T-helper 1 cell treated with Interleukin-12 subunit alpha and Interleukin-12 subunit beta and Interleukin-4 antibody, amounts not matched to agents 30 μg/mL and 1 μg/mL, for 36 hours (primary cell): ENCODE measurements around the gene SLC22A16.

Experiments used
- H3K27ac Mint-ChIP-seq: one replicate; pipeline ENCODE4 v1.8.0; 2021; ENCODE audit warnings: mild to moderate bottlenecking, mixed read lengths
- H3K27me3 Mint-ChIP-seq: one replicate; pipeline ENCODE4 v1.8.0; 2021; ENCODE audit warnings: low read depth, mixed read lengths
- H3K36me3 Mint-ChIP-seq: one replicate; pipeline ENCODE4 v1.8.0; 2021; ENCODE audit warnings: low read depth, mixed read lengths
- H3K4me1 Mint-ChIP-seq: one replicate; pipeline ENCODE4 v1.8.0; 2021; ENCODE audit warnings: low read depth, mixed read lengths
- H3K4me3 Mint-ChIP-seq: one replicate; pipeline ENCODE4 v1.8.0; 2021; ENCODE audit warnings: mild to moderate bottlenecking, moderate library complexity, mixed read lengths
- H3K9me3 Mint-ChIP-seq: one replicate; pipeline ENCODE4 v1.8.0; 2021; ENCODE audit warnings: mixed read lengths

The SLC22A16 gene

GRCh38 chr6:110446405-110446804, 30.0 kb downstream of the SLC22A16 start:
- no peaks in the 10 kb centered on the region for H3K4me1 Mint-ChIP-seq
- H3K27me3 Mint-ChIP-seq, result peaks cover 11% of the 10 kb centered on the region
- no peaks in the 10 kb centered on the region for H3K9me3 Mint-ChIP-seq
- no peaks in the 10 kb centered on the region for H3K36me3 Mint-ChIP-seq
- H3K4me3 Mint-ChIP-seq, result no peak overlapping the region
- H3K27ac Mint-ChIP-seq, result no peak overlapping the region

DNA sequence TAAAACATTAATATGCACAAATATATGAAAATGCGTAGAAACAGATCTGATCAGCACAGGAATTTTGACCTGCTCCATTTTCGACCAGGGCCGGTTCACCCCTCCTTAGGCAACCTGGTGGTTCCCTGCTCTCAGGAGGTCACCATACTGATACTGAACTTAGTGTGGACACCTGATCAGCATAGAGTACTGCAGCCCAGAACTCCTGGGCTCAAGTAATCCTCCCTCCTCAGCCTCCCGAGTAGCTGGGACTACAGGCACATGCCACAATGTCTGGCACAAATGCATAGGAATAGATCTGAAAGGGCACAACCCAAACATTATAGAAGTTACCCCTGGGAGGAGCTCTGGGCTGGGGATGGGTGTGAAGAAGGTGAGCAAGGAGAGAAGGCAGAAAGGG, 36.4 kb downstream of the SLC22A16 start:
- Mint-ChIP-seq H3K9me3 (no peaks in the 10 kb centered on the region), H3K4me3 (no peak overlapping the region), H3K4me1 (no peaks in the 10 kb centered on the region), H3K27me3 (peaks cover 21% of the 10 kb centered on the region), H3K27ac (no peak overlapping the region), H3K36me3 (no peaks in the 10 kb centered on the region)

DNA sequence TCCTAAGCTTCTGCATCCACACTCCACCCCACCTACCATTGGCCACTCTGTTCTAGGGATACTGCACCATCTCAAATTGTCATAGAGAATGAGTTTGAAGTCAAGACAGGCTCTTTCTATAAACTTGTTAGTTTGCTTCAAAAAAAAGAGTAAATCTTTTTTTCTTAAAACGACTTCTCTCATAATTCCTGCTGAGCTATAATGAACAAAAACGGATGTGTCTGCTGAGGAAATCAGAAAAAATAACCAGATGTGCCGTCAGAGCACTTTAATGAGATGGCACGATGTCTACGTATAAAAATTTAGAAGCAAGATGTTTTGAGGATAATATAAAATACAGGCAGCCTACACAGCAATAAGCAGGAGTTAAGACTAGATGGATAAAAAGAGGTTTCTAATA, 37.1 kb downstream of the SLC22A16 start:
- no peaks in the 10 kb centered on the region for H3K9me3 Mint-ChIP-seq
- no peaks in the 10 kb centered on the region for H3K36me3 Mint-ChIP-seq
- H3K4me3 Mint-ChIP-seq, result no peak overlapping the region
- no peaks in the 10 kb centered on the region for H3K4me1 Mint-ChIP-seq
- no peak overlapping the region for H3K27ac Mint-ChIP-seq
- H3K27me3 Mint-ChIP-seq, result peaks cover 21% of the 10 kb centered on the region

DNA sequence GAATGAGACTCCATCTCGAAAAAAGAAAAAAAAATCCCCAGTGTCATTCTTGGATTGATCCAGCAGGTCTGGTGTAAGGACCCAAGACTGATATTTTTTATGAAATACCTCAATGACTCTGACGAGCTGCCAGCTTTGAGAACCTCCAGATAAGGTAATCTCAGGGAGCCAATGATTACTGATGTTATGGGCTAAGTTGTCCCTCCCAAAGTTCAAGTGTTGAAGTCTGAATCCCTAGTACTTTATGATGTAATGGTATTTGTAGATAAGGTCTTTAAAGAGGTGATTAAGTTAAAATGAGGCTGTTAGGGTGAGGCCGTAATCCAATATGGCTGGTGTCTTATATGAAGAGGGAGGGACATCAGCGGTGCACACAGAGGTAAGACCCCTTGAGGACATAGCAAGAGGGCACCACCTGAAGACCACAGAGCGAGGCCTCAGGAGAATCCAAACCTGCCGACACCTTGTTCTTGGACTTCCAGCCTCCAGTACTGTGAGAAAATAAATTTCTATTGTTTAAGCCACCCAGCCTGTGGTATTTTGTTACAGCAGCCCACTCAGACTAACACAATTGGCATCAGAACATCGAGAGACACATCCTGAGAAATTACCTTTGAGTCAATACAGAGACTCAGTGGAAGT, 41.3 kb downstream of the SLC22A16 start:
- H3K36me3 Mint-ChIP-seq, result no peaks in the 10 kb centered on the region
- no peak overlapping the region for H3K27ac Mint-ChIP-seq
- H3K9me3 Mint-ChIP-seq, result no peaks in the 10 kb centered on the region
- H3K27me3 Mint-ChIP-seq, result peaks cover 11% of the 10 kb centered on the region
- no peak overlapping the region for H3K4me3 Mint-ChIP-seq
- H3K4me1 Mint-ChIP-seq, result no peaks in the 10 kb centered on the region

- Mint-ChIP-seq H3K27me3 (no peaks in the 10 kb centered on the region), H3K36me3 (no peaks in the 10 kb centered on the region), H3K4me1 (no peaks in the 10 kb centered on the region), H3K4me3 (no peak overlapping the region), H3K27ac (no peak overlapping the region), H3K9me3 (no peaks in the 10 kb centered on the region)
Measured at GRCh38 chr6:110432285-110432900, 44.0 kb downstream of the SLC22A16 start.

DNA sequence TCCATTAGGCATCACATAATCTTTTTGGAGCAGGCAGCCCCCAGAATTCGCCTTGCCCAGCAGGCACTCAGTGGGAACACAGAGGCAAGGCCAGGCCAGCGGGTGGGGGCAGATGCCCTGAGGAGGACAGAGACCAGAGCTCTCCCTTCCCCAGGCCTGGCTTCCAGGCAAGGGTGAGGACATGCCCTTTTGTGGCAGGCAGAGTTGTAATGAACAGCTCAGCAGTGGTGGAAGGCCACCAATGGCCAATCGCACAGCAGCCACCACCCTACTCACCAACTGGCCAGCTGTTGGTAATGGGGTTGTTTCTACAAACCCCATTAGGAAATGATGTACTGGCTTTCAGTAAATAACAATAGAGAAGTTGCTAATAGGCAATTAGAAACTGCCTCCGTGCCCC, 45.7 kb downstream of the SLC22A16 start:
- Mint-ChIP-seq H3K27ac (no peak overlapping the region), H3K9me3 (no peaks in the 10 kb centered on the region), H3K36me3 (no peaks in the 10 kb centered on the region), H3K4me3 (no peak overlapping the region), H3K4me1 (no peaks in the 10 kb centered on the region), H3K27me3 (no peaks in the 10 kb centered on the region)

GRCh38 chr6:110430236-110430635, 46.2 kb downstream of the SLC22A16 start:
- Mint-ChIP-seq H3K36me3 (no peaks in the 10 kb centered on the region), H3K4me1 (no peaks in the 10 kb centered on the region), H3K9me3 (no peaks in the 10 kb centered on the region), H3K27me3 (no peaks in the 10 kb centered on the region), H3K4me3 (no peak overlapping the region), H3K27ac (no peak overlapping the region)

DNA sequence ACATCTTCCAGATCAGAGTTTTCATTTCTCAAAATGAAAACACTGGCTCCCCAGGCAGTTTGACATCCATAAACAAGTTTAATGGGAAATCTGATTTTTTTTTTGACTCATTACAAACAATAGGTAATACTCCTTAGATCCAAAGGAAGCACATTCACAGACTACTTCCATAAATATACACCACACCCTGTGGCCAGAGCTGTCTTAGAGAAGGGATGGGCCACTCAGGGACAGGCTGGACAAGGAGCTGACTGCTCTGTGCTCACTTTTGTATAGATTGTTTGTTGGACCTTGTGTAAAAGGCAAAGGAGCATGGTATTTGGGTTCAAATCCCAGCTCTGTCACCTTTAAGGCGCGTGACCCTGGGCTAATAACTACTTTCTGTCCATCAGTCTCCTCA, 48.3 kb downstream of the SLC22A16 start:
- H3K27me3 Mint-ChIP-seq, result peaks cover 6% of the 10 kb centered on the region
- no peak overlapping the region for H3K4me3 Mint-ChIP-seq
- H3K36me3 Mint-ChIP-seq, result no peaks in the 10 kb centered on the region
- no peak overlapping the region for H3K27ac Mint-ChIP-seq
- no peaks in the 10 kb centered on the region for H3K9me3 Mint-ChIP-seq
- no peaks in the 10 kb centered on the region for H3K4me1 Mint-ChIP-seq

GRCh38 chr6:110425816-110426215, 50.6 kb downstream of the SLC22A16 start:
- Mint-ChIP-seq H3K27ac (no peak overlapping the region), H3K4me1 (no peaks in the 10 kb centered on the region), H3K27me3 (peaks cover 10% of the 10 kb centered on the region), H3K4me3 (no peak overlapping the region), H3K36me3 (no peaks in the 10 kb centered on the region), H3K9me3 (no peaks in the 10 kb centered on the region)

DNA sequence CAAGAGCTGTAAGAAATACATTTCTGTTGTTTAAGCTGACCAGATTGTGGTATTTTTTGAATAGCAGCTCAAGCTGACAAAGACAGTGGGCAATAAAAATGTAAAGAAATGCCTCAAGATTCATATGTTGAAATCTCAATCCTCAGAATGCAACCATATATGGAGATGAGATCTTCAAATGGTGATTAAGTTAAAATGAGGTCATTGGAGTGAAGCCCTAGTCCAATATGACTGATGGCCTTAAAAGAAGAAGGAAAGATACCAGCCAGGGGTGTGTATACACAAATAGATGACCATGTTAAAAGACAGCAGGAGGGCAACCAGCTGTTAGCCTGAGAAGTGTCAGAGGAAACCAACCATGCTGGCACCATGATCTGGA, 54.0 kb downstream of the SLC22A16 start:
- H3K4me1 Mint-ChIP-seq, result peaks cover 2% of the 10 kb centered on the region
- no peak overlapping the region for H3K4me3 Mint-ChIP-seq
- peaks cover 13% of the 10 kb centered on the region for H3K27me3 Mint-ChIP-seq
- no peak overlapping the region for H3K27ac Mint-ChIP-seq
- no peaks in the 10 kb centered on the region for H3K36me3 Mint-ChIP-seq
- no peaks in the 10 kb centered on the region for H3K9me3 Mint-ChIP-seq

DNA sequence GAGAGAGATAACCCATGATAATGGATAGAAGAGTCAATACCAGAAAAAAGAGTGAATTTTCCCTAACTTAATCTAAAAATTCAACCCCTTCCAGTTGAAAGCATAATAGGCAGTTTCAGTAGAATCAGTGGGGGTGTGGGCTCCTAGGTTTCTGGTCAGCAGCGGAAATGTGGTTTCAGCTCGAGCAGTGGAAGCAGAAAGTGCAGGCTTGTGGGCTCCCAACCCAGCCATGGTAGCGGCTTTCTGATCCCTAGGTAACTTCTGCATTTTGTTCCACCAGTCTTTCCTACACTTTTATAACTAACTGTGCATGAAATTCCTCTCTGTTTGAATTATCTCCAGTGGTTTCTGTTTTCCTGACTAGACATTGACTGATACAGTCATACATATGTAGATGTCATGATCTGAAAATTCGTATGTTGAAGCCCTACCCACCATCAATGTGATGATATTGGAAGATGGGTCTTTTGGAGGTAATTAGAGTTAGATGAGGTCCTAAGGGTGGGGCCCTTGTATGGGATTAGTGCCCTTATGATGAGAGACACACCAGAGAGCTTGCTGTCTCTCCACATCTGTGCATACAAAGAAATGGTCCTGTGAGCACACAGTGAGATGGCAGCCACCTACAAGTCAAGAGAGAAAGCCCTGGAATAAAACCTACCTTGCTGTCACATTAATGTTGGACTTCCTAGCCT, 54.5 kb downstream of the SLC22A16 start:
- Mint-ChIP-seq H3K27me3 (peaks cover 13% of the 10 kb centered on the region), H3K4me1 (peaks cover 2% of the 10 kb centered on the region), H3K9me3 (no peaks in the 10 kb centered on the region), H3K4me3 (no peak overlapping the region), H3K27ac (no peak overlapping the region), H3K36me3 (no peaks in the 10 kb centered on the region)

GRCh38 chr6:110419028-110419739, 57.2 kb downstream of the SLC22A16 start:
- Mint-ChIP-seq H3K4me1 (peaks cover 2% of the 10 kb centered on the region), H3K36me3 (no peaks in the 10 kb centered on the region), H3K4me3 (no peak overlapping the region), H3K27ac (no peak overlapping the region), H3K27me3 (peaks cover 12% of the 10 kb centered on the region), H3K9me3 (no peaks in the 10 kb centered on the region)

- Mint-ChIP-seq H3K4me3 (no peak overlapping the region), H3K27me3 (peaks cover 8% of the 10 kb centered on the region), H3K36me3 (no peaks in the 10 kb centered on the region), H3K9me3 (no peaks in the 10 kb centered on the region), H3K27ac (no peak overlapping the region), H3K4me1 (peaks cover 2% of the 10 kb centered on the region)
Measured at GRCh38 chr6:110418594-110418993, 57.8 kb downstream of the SLC22A16 start.

- Mint-ChIP-seq H3K27ac (no peak within 1 kb of the TSS), H3K27me3 (peaks cover 3% of the 10 kb centered on the region), H3K4me3 (no peak within 1 kb of the TSS), H3K9me3 (no peaks in the 10 kb centered on the region), H3K4me1 (peaks cover 2% of the 10 kb centered on the region), H3K36me3 (no peaks in the 10 kb centered on the region)
Measured at GRCh38 chr6:110415086-110415916, 61.1 kb downstream of the SLC22A16 start, which contains the start of gene DDO. Gene DDO (minus strand): TSS chr6:110415575. CDS start chr6:110413462, 2,113 bp downstream.
